Neural progenitor cell (in vitro differentiated cells): Measurements from ENCODE around the gene NHERF1.

Source experiments
- CTCF ChIP-seq: fragments of 200-600 bp; sonication (generic); IDR thresholded peaks from 2 replicates; pipeline ENCODE4 v1.5.1; 2017; ENCODE audit warnings: antibody characterized with exemption, mild to moderate bottlenecking
- EZH2phosphoT487 ChIP-seq: fragments of 200-600 bp; sonication (generic); IDR thresholded peaks from 2 replicates; pipeline ENCODE4 v1.6.1; 2017; ENCODE audit warnings: antibody characterized with exemption

- no peak for TF ChIP-seq CTCF
- no peak for TF ChIP-seq EZH2phosphoT487
These were observed 35.7 kb upstream of the NHERF1 start, which contains the start of gene CD300LF for GRCh38 chr17:74712756-74713155.
